WTC11 (cell line): ENCODE measurements around the gene LSP1. TPM values are rescaled to one million over a fixed set of nuclear protein-coding genes. Genes with fewer than 3 reads are reported as not detected.

Source experiments
- ATAC-seq: fragments of 200-7000 bp; cut with Tn5 transposase; 2 replicates; pipeline ENCODE4 v1.10.0; 2021; ENCODE audit warnings: mild to moderate bottlenecking, moderate library complexity
- CTCF ChIA-PET: fragments of 300-600 bp; sonication (Branson Sonifier 250); formaldehyde crosslinking; loops from one replicate; lab custom pipeline; 2021; ENCODE audit warnings: antibody characterized with exemption; lab: Charles Lee
- POLR2A ChIA-PET: fragments of 350-600 bp; sonication (Branson Sonifier 250); formaldehyde crosslinking; loops from one replicate; lab custom pipeline; 2021; ENCODE audit warnings: antibody characterized with exemption; lab: Charles Lee
- DNase-seq: peaks from one replicate; pipeline ENCODE4 v3.0.0; 2021; ENCODE audit warnings: low spot score
- H3K27ac Mint-ChIP-seq: 2 replicates; pipeline ENCODE4 v1.8.0; 2021; ENCODE audit warnings: mixed read lengths
- H3K27me3 Mint-ChIP-seq: 2 replicates; pipeline ENCODE4 v1.8.0; 2021; ENCODE audit warnings: low read depth, mild to moderate bottlenecking, moderate library complexity, mixed read lengths
- H3K36me3 Mint-ChIP-seq: 2 replicates; pipeline ENCODE4 v1.8.0; 2021; ENCODE audit warnings: mixed read lengths
- H3K4me1 Mint-ChIP-seq: 2 replicates; pipeline ENCODE4 v1.8.0; 2022; ENCODE audit warnings: mixed read lengths
- H3K4me3 Mint-ChIP-seq: 2 replicates; pipeline ENCODE4 v1.8.0; 2021; ENCODE audit warnings: mild to moderate bottlenecking, moderate library complexity, mixed read lengths
- H3K9me3 Mint-ChIP-seq: 2 replicates; pipeline ENCODE4 v1.8.0; 2021; ENCODE audit warnings: mixed read lengths
- CDX4 ChIP-seq: fragments of 250-450 bp; sonication (Bioruptor Pico); IDR thresholded peaks from 2 replicates; pipeline ENCODE4 v1.9.0; 2021; ENCODE audit warnings: moderate library complexity, mild to moderate bottlenecking, inconsistent platforms, borderline replicate concordance
- CREB1 ChIP-seq: sonication (generic); formaldehyde crosslinking; IDR thresholded peaks from 2 replicates; pipeline ENCODE4 v1.8.0; 2023; ENCODE audit warnings: mild to moderate bottlenecking, missing genetic modification reagents
- CREM ChIP-seq: sonication (generic); formaldehyde crosslinking; IDR thresholded peaks from 2 replicates; pipeline ENCODE4 v1.8.1; 2022; ENCODE audit warnings: mild to moderate bottlenecking, missing genetic modification reagents, moderate library complexity
- CTCF ChIP-seq: fragments of 200-600 bp; IDR thresholded peaks from 2 replicates; pipeline ENCODE4 v1.8.0; 2022; ENCODE audit warnings: antibody characterized with exemption
- ELF4 ChIP-seq: sonication (generic); formaldehyde crosslinking; IDR thresholded peaks from 2 replicates; pipeline ENCODE4 v1.8.1; 2022; ENCODE audit warnings: low read depth, mild to moderate bottlenecking, moderate library complexity, missing genetic modification reagents
- EMX1 ChIP-seq: fragments of 250-450 bp; sonication (Bioruptor Pico); IDR thresholded peaks from 2 replicates; pipeline ENCODE4 v1.8.0; 2021; ENCODE audit warnings: mild to moderate bottlenecking
- ERG ChIP-seq: fragments of 250-450 bp; sonication (Bioruptor Pico); IDR thresholded peaks from 2 replicates; pipeline ENCODE4 v1.8.0; 2021; ENCODE audit warnings: mild to moderate bottlenecking
- ETV6 ChIP-seq: sonication (generic); formaldehyde crosslinking; IDR thresholded peaks from 2 replicates; pipeline ENCODE4 v1.8.1; 2022; ENCODE audit warnings: mild to moderate bottlenecking, missing genetic modification reagents
- FOXP4 ChIP-seq: sonication (generic); formaldehyde crosslinking; IDR thresholded peaks from 2 replicates; pipeline ENCODE4 v1.8.0; 2022; ENCODE audit warnings: mild to moderate bottlenecking, missing genetic modification reagents
- GABPB1 ChIP-seq: sonication (generic); formaldehyde crosslinking; IDR thresholded peaks from 2 replicates; pipeline ENCODE4 v1.8.1; 2023; ENCODE audit warnings: mild to moderate bottlenecking, missing genetic modification reagents
- JAZF1 ChIP-seq: fragments of 250-450 bp; sonication (Bioruptor Pico); IDR thresholded peaks from 2 replicates; pipeline ENCODE4 v1.9.0; 2021; ENCODE audit warnings: moderate library complexity, mild to moderate bottlenecking, inconsistent platforms
- JUN ChIP-seq: sonication (generic); formaldehyde crosslinking; IDR thresholded peaks from 2 replicates; pipeline ENCODE4 v1.8.0; 2023; ENCODE audit warnings: mild to moderate bottlenecking, missing genetic modification reagents
- MYBL2 ChIP-seq: sonication (generic); formaldehyde crosslinking; IDR thresholded peaks from 2 replicates; pipeline ENCODE4 v1.8.1; 2023; ENCODE audit warnings: mild to moderate bottlenecking, moderate library complexity, missing genetic modification reagents
- NFYB ChIP-seq: sonication (generic); formaldehyde crosslinking; conservative IDR thresholded peaks from 2 replicates; pipeline ENCODE4 v1.8.0; 2022; ENCODE audit warnings: low read depth, missing genetic modification reagents
- NR1H2 ChIP-seq: sonication (generic); formaldehyde crosslinking; IDR thresholded peaks from 2 replicates; pipeline ENCODE4 v1.9.0; 2021; ENCODE audit warnings: mild to moderate bottlenecking, moderate library complexity, missing genetic modification reagents
- NR2C2 ChIP-seq: sonication (generic); formaldehyde crosslinking; IDR thresholded peaks from 2 replicates; pipeline ENCODE4 v1.8.0; 2022; ENCODE audit warnings: mild to moderate bottlenecking, missing genetic modification reagents
- RORB ChIP-seq: fragments of 250-450 bp; sonication (Bioruptor Pico); IDR thresholded peaks from 2 replicates; pipeline ENCODE4 v1.9.0; 2021; ENCODE audit warnings: mild to moderate bottlenecking
- SOX15 ChIP-seq: fragments of 250-450 bp; sonication (Bioruptor Pico); IDR thresholded peaks from 2 replicates; pipeline ENCODE4 v1.9.0; 2021; ENCODE audit warnings: mild to moderate bottlenecking
- TEAD1 ChIP-seq: sonication (generic); formaldehyde crosslinking; IDR thresholded peaks from 2 replicates; pipeline ENCODE4 v1.8.0; 2022; ENCODE audit warnings: mild to moderate bottlenecking, missing genetic modification reagents
- ZNF317 ChIP-seq: sonication (generic); formaldehyde crosslinking; IDR thresholded peaks from 2 replicates; pipeline ENCODE4 v1.8.1; 2023; ENCODE audit warnings: low read depth, mild to moderate bottlenecking, moderate library complexity, missing genetic modification reagents, borderline replicate concordance
- total RNA-seq: library from RNA; stranded (reverse); gene quantifications from 3 replicates; pipeline ENCODE4 v1.2.3, GENCODE V29; 2021

The LSP1 gene
- total RNA-seq, 1 experiment from 2014 or later, result 0.77 TPM

GRCh38 chr11:1869427-1870325 lies 16.8 kb downstream of the LSP1 start (continued):
- TF ChIP-seq FOXP4 (CRISPR knock-in tag) (no peak), ELF4 (CRISPR knock-in tag) (no peak), MYBL2 (CRISPR knock-in tag) (no peak), GABPB1 (no peak), RORB (no peak), NR1H2 (CRISPR knock-in tag) (no peak)

GRCh38 chr11:1870326-1870696 lies 17.4 kb downstream of the LSP1 start:
- TF ChIP-seq ZNF317 (CRISPR knock-in tag) (no peak), ETV6 (CRISPR knock-in tag) (no peak), NFYB (CRISPR knock-in tag) (no peak), CTCF (no peak), NR1H2 (CRISPR knock-in tag) (no peak), ERG (CRISPR knock-in tag) (no peak), FOXP4 (CRISPR knock-in tag) (no peak), SOX15 (no peak), JAZF1 (no peak), CREM (CRISPR knock-in tag) (no peak), CREB1 (CRISPR knock-in tag) (no peak), TEAD1 (CRISPR knock-in tag) (no peak), EMX1 (CRISPR knock-in tag) (no peak), NR2C2 (CRISPR knock-in tag) (no peak), JUN (no peak), CDX4 (CRISPR knock-in tag) (no peak)
- no peak for ATAC-seq
- no peak for DNase-seq
- CTCF ChIA-PET, result interaction anchor here (0.9 to 3.0 kb wide), 9 partner anchors 12 to 281 kb away, joined by 3 to 18 read pairs (median 5); no protein-coding TSS in a partner anchor
- Mint-ChIP-seq H3K27ac (no peak overlapping the region), H3K9me3 (no peaks in the 10 kb centered on the region), H3K4me3 (no peak overlapping the region), H3K4me1 (no peaks in the 10 kb centered on the region; the same call in 1 of the 2 replicates), H3K27me3 (no peaks in the 10 kb centered on the region), H3K36me3 (no peaks in the 10 kb centered on the region)
- POLR2A ChIA-PET, result no interaction called here
